ENCODE measurements around the gene TADA3.

Gene TADA3

GRCh38 chr3:9834520-9835380, 42.5 kb upstream of the TADA3 start:
- H3K27me3 ChIP-seq = no peaks in the 10 kb centered on the region
- H3K36me3 ChIP-seq = peaks cover 77% of the 10 kb centered on the region
- TF ChIP-seq CTCF (IDR thresholded peaks at IDR 0.05) = no peak
- H3K4me3 ChIP-seq (ENCODE audit: low read depth in 1 of 2, low read length in 1 of 2) = no peak overlapping the region
- peaks cover 10 to 11% of the 10 kb centered on the region in 2 experiments for H3K4me1 ChIP-seq (ENCODE audit: control insufficient read depth in 1 of 2, insufficient read depth in 1 of 2, low read depth in 1 of 2, low read length in 1 of 2)
- H3K27ac ChIP-seq = no peak overlapping the region
- H3K9me3 ChIP-seq = no peaks in the 10 kb centered on the region

- H3K27ac ChIP-seq = no peak overlapping the region
- no peaks in the 10 kb centered on the region for H3K9me3 ChIP-seq
- no peak overlapping the region for H3K4me3 ChIP-seq (ENCODE audit: low read depth in 1 of 2, low read length in 1 of 2)
- H3K36me3 ChIP-seq = peaks cover 82% of the 10 kb centered on the region
- peaks cover 5% of the 10 kb centered on the region in 2 experiments for H3K4me1 ChIP-seq (ENCODE audit: control insufficient read depth in 1 of 2, insufficient read depth in 1 of 2, low read depth in 1 of 2, low read length in 1 of 2)
- TF ChIP-seq CTCF (IDR thresholded peaks at IDR 0.05) = no peak
- no peaks in the 10 kb centered on the region for H3K27me3 ChIP-seq
Observed at GRCh38 chr3:9833078-9833477, 40.8 kb upstream of the TADA3 start.

GRCh38 chr3:9831253-9831652, 39.0 kb upstream of the TADA3 start:
- peaks cover 93% of the 10 kb centered on the region for H3K36me3 ChIP-seq
- no peak overlapping the region for H3K4me3 ChIP-seq (ENCODE audit: low read depth in 1 of 2, low read length in 1 of 2)
- no peaks in the 10 kb centered on the region for H3K27me3 ChIP-seq
- TF ChIP-seq CTCF (IDR thresholded peaks at IDR 0.05) = no peak
- H3K27ac ChIP-seq = no peak overlapping the region
- no peaks in the 10 kb centered on the region for H3K9me3 ChIP-seq
- H3K4me1 ChIP-seq (ENCODE audit: control insufficient read depth in 1 of 2, insufficient read depth in 1 of 2, low read depth in 1 of 2, low read length in 1 of 2) = no peaks in the 10 kb centered on the region

- no peaks in the 10 kb centered on the region for H3K4me1 ChIP-seq (ENCODE audit: control insufficient read depth in 1 of 2, insufficient read depth in 1 of 2, low read depth in 1 of 2, low read length in 1 of 2)
- H3K4me3 ChIP-seq (ENCODE audit: low read depth in 1 of 2, low read length in 1 of 2) = no peak overlapping the region
- no peak for TF ChIP-seq CTCF (IDR thresholded peaks at IDR 0.05)
- H3K27ac ChIP-seq = no peak overlapping the region
- no peaks in the 10 kb centered on the region for H3K27me3 ChIP-seq
- peaks cover 84% of the 10 kb centered on the region for H3K36me3 ChIP-seq
- no peaks in the 10 kb centered on the region for H3K9me3 ChIP-seq
Observed at GRCh38 chr3:9828801-9829755, 36.8 kb upstream of the TADA3 start.

GRCh38 chr3:9826815-9827573, 34.7 kb upstream of the TADA3 start:
- Histone ChIP-seq H3K9me3 (no peaks in the 10 kb centered on the region), H3K4me3 (ENCODE audit: low read depth in 1 of 2, low read length in 1 of 2) (no peak overlapping the region), H3K4me1 (ENCODE audit: control insufficient read depth in 1 of 2, insufficient read depth in 1 of 2, low read depth in 1 of 2, low read length in 1 of 2) (no peaks in the 10 kb centered on the region), H3K36me3 (peaks cover 78% of the 10 kb centered on the region), H3K27me3 (no peaks in the 10 kb centered on the region), H3K27ac (no peak overlapping the region)
- TF ChIP-seq CTCF (IDR thresholded peaks at IDR 0.05) = no peak

All from neutrophil (primary cell).